HFF-Myc (cell line): ENCODE data around the gene GCKR.

Experiments
- DNase-seq: peaks from one replicate; pipeline ENCODE4 v3.0.0-alpha.2; 2011; ENCODE audit warnings: low read depth; ENCODE audit errors: extremely low read depth
- H3K4me3 ChIP-seq: replicated peaks from 2 replicates; pipeline ENCODE4 v1.5.1; 2011; ENCODE audit warnings: low read depth, mild to moderate bottlenecking, control low read depth, low read length
- CTCF ChIP-seq: IDR thresholded peaks from 2 replicates; pipeline ENCODE4 v1.5.1; 2012; ENCODE audit warnings: mild to moderate bottlenecking, low read depth, low read length, control low read depth; ENCODE audit errors: missing control alignments

The GCKR gene

DNA sequence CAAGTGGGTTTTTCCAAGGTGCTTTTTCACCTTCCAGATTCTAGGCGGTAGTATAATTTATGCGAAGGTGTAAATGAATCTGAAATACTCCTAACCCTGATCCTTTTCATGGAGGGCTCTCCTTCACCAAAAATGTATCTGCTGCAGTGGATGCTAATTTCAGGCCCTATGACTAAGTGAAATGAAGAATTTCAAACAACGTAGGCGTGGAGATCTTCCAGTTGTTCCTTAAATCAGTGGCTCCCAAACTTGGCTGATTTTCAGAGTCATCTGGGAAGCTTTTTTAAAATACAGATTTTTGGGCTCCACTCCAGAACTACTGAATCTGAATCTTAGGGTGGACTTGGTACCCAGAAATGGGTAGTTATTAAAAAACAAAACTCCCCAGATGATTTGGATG, 5.5 kb downstream of the GCKR start:
- H3K4me3 ChIP-seq = no peak overlapping the region
- TF ChIP-seq CTCF = no peak
- no peak for DNase-seq

DNA sequence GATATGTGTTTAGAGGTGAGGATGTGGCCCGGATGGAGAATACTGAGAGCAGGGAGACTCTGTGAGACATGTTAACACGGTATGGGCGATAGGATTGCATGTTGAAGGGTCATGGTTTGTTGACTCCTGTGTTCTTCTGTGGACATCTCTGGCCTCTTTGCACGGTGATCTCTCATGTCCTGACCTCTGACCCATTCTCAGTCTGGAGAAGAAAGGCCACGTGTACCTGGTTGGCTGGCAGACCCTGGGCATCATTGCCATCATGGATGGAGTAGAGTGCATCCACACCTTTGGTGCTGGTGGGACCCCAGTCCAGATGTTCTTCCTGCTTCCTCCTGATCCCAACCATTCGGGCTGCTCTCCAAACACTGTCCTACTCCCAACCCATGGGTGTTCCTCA, 9.9 kb downstream of the GCKR start:
- TF ChIP-seq CTCF = no peak
- DNase-seq = no peak
- no peak overlapping the region for H3K4me3 ChIP-seq

DNA sequence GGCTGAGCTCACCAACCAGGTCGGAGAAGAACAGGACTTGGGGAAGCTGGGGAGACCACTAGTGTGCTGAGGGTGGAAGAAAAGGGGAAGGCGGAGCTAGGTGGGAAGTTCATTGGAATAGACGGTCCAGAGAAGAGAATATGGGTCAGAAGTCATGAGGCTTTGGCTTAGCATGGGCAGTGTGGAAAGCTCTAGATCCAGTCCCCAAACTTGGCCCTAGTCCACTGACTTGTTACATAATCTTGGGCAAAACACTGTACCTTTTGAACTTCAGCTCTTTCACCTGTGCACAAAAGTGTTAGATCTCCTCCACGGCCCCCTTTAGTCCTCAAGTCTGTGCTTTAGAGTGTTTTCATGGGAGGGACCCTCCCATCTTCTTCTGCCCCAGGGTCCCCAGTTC, 10.7 kb downstream of the GCKR start:
- no peak overlapping the region for H3K4me3 ChIP-seq
- no peak for DNase-seq
- TF ChIP-seq CTCF = no peak

DNA sequence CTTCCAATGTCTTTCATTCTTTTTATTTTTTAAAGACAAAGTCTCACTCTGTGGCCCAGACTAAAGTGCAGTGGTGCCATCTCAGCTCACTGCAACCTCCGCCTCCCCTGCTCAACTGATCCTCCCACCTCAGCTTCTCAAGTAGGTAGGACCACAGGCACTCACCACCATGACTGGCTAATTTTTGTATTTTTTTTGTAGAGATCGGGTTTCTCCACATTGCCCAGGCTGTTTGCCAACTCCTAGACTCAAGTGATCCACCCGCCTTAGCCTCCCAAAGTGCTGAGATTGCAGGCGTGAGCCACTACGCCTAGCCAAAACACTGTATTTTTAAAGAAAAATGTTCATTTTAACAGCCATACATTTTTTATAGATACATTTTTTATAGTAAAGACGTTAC, 12.7 kb downstream of the GCKR start:
- no peak for TF ChIP-seq CTCF
- no peak overlapping the region for H3K4me3 ChIP-seq
- DNase-seq = no peak

DNA sequence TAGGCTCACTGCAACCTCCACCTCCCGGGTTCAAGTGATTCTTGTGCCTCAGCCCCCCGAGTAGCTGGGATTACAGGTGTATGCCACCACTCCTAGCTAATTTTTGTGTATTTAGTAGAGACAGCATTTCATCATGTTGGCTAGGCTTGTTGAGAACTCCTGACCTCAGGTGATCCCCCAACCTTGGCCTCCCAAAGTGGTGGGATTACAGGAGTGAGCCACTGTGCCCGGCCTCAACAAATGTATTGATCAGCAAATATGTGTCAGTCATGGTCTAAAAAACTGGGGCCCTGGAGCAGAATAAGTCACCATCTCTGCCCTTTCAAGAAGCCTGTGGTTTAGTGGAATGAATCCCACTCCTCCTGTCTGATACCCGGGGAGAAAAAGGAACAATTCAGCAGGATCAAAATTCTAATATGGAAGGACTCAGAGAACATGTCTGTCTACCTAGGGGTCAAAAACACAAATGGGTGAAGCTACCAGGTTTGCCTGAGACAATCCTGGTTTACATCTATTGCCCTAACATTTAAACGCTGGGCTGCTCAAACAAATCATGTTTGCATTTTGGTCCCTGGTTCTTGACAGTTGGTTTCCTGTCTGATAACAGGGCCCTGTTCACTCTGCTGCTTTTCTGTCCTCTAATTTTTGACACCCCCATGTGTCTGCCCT, 21.6 kb downstream of the GCKR start:
- no peak for DNase-seq
- no peak for TF ChIP-seq CTCF
- no peak overlapping the region for H3K4me3 ChIP-seq

- TF ChIP-seq CTCF = no peak
- no peak overlapping the region for H3K4me3 ChIP-seq
Measured at GRCh38 chr2:27518782-27519113, 22.1 kb downstream of the GCKR start.

DNA sequence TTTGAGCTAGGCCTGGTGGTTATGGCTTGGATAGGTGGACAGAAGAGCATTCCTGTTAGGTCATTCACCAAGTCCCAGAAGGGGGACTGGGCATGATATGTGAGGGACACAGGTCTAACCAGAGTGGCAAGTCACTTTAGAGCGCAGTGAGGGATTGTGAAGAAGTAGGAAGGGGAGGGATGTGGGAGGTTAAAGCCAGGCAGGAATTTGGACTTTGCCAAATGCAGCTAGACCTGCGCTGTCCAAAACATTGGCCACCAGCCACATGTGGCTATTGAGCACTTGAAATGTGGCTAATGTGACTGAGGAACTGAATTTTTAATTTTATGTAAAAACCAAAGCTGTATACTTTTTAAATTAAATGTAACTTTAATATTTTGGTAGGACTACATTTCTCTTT, 23.7 kb downstream of the GCKR start:
- no peak overlapping the region for H3K4me3 ChIP-seq
- TF ChIP-seq CTCF = no peak
- DNase-seq = no peak

More at GRCh38 chr2:27518782-27519113, 22.1 kb downstream of the GCKR start:
- no peak for DNase-seq
